Caco-2 (cell line): Measurements from ENCODE around the gene USHBP1. TPM values are rescaled to one million over a fixed set of nuclear protein-coding genes. Genes with fewer than 3 reads are reported as not detected.
"Not testable (repeated sequence)": the region's sequence is repeated elsewhere in the genome, so short reads cannot be mapped to it uniquely, and the experiment has no call there.

Experiments
- BruUV-seq: library from RNA; stranded (reverse); fragments of 400-500 nt; replicated peaks from 2 replicates; lab custom pipeline; 2021; lab: Mats Ljungman, UMichigan
- CTCF ChIA-PET: fragments of 300-600 bp; sonication (Branson Sonifier 250); formaldehyde crosslinking; loops from one replicate; lab custom pipeline; 2022; ENCODE audit warnings: antibody characterized with exemption; lab: Charles Lee
- POLR2A ChIA-PET: fragments of 300-600 bp; sonication (Branson Sonifier 250); formaldehyde crosslinking; loops from one replicate; lab custom pipeline; 2022; ENCODE audit warnings: antibody characterized with exemption; lab: Charles Lee
- DNase-seq, 2 experiments: peaks; one replicate each; pipeline versions ENCODE4 v3.0.0 to v3.0.0-alpha.2; 2020 to 2022
- H3K27me3 ChIP-seq: replicated peaks from 2 replicates; pipeline ENCODE4 v1.6.0; 2011; ENCODE audit warnings: low read length; ENCODE audit not compliant: control insufficient read depth, insufficient read depth
- H3K36me3 ChIP-seq: 2 replicates; pipeline ENCODE4 v1.5.1; 2011; ENCODE audit warnings: low read length; ENCODE audit not compliant: control insufficient read depth, insufficient read depth
- H3K4me1 ChIP-seq: fragments of 250-450 bp; sonication (Bioruptor Pico); 2 replicates; pipeline ENCODE4 v1.5.1; 2020; ENCODE audit warnings: mild to moderate bottlenecking
- H3K4me3 ChIP-seq: 2 replicates; pipeline ENCODE4 v1.5.1; 2011; ENCODE audit warnings: low read depth, mild to moderate bottlenecking, control low read depth, low read length
- H3K9me3 ChIP-seq: fragments of 250-450 bp; sonication (Bioruptor Pico); 2 replicates; pipeline ENCODE4 v1.5.1; 2020; ENCODE audit warnings: mild to moderate bottlenecking, moderate library complexity
- H3K27ac Mint-ChIP-seq: one replicate; pipeline ENCODE4 v1.8.0; 2022; ENCODE audit warnings: mixed read lengths; ENCODE audit not compliant: unreplicated experiment
- H3K27me3 Mint-ChIP-seq: one replicate; pipeline ENCODE4 v1.8.0; 2022; ENCODE audit warnings: mixed read lengths; ENCODE audit not compliant: insufficient read depth, unreplicated experiment
- H3K36me3 Mint-ChIP-seq: one replicate; pipeline ENCODE4 v1.8.0; 2022; ENCODE audit warnings: mild to moderate bottlenecking, mixed read lengths; ENCODE audit not compliant: insufficient read depth, unreplicated experiment
- H3K4me1 Mint-ChIP-seq: one replicate; pipeline ENCODE4 v1.8.0; 2022; ENCODE audit warnings: low read depth, mixed read lengths; ENCODE audit not compliant: unreplicated experiment
- H3K4me3 Mint-ChIP-seq: one replicate; pipeline ENCODE4 v1.8.0; 2022; ENCODE audit warnings: mild to moderate bottlenecking, moderate library complexity, mixed read lengths; ENCODE audit not compliant: unreplicated experiment
- H3K9me3 Mint-ChIP-seq: one replicate; pipeline ENCODE4 v1.8.0; 2022; ENCODE audit warnings: mixed read lengths; ENCODE audit not compliant: unreplicated experiment
- intact Hi-C: fragments of 100-400 bp; cut with micrococcal nuclease; formaldehyde crosslinking; loops from one replicate; pipeline ENCODE4 v1.10.0; 2022; ENCODE audit not compliant: unreplicated experiment
- total RNA-seq: library from RNA; stranded (reverse); gene quantifications from 2 replicates; pipeline ENCODE4 v1.2.3, GENCODE V29; 2022
- TF ChIP-seq, protein P1 (sequence below), 2 experiments: fragments of 200-600 bp in 1 of 2; IDR thresholded peaks; 1 replicate in 1 of 2; 2 replicates in 1 of 2; pipeline versions ENCODE4 v1.5.1 to v1.8.0; 2011 to 2022; ENCODE audit warnings: antibody characterized with exemption in 1 of 2, control low read depth in 1 of 2, inconsistent platforms in 1 of 2, low read depth in 1 of 2, low read length in 1 of 2, mild to moderate bottlenecking in 1 of 2, moderate library complexity in 1 of 2; ENCODE audit not compliant: insufficient read depth in 1 of 2, severe bottlenecking in 1 of 2, unreplicated experiment in 1 of 2

USHBP1 gene
- total RNA-seq, 1 experiment from 2014 or later = not detected

DNA sequence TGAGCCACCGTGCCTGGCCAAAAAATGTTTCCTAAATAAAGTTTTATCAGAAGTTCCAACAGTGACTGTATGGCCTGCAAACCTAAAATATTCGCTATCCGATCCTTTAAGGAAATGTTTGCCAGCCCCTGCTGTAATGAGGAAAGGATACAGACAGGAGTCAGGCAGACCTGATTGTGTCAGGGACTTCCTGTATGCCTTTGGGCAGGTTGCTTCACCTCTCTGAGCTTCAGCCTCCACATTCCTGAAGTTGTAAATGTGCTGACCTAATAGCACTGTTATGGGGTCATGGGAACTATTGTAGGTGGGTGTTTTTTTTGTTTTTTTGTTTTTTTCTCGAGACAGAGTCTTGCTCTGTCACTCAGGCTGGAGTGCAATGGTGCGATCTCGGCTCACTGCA lies 32.4 kb upstream of the USHBP1 start:
- H3K27me3 Mint-ChIP-seq = no peaks in the 10 kb centered on the region
- Histone ChIP-seq H3K4me1 (peaks cover 2% of the 10 kb centered on the region), H3K4me3 (no peak overlapping the region), H3K36me3 (peaks cover 3% of the 10 kb centered on the region; the same call in 1 of the 2 replicates), H3K9me3 (peaks cover 5% of the 10 kb centered on the region; the same call in 1 of the 2 replicates), H3K27me3 (no peaks in the 10 kb centered on the region)
- CTCF ChIA-PET = no interaction called here
- no TSS peak for BruUV-seq
- no peak for DNase-seq
- no peak overlapping the region for H3K4me3 Mint-ChIP-seq
- TF ChIP-seq, protein P1, sequence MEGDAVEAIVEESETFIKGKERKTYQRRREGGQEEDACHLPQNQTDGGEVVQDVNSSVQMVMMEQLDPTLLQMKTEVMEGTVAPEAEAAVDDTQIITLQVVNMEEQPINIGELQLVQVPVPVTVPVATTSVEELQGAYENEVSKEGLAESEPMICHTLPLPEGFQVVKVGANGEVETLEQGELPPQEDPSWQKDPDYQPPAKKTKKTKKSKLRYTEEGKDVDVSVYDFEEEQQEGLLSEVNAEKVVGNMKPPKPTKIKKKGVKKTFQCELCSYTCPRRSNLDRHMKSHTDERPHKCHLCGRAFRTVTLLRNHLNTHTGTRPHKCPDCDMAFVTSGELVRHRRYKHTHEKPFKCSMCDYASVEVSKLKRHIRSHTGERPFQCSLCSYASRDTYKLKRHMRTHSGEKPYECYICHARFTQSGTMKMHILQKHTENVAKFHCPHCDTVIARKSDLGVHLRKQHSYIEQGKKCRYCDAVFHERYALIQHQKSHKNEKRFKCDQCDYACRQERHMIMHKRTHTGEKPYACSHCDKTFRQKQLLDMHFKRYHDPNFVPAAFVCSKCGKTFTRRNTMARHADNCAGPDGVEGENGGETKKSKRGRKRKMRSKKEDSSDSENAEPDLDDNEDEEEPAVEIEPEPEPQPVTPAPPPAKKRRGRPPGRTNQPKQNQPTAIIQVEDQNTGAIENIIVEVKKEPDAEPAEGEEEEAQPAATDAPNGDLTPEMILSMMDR (IDR thresholded peaks at IDR 0.05; ENCODE audit: insufficient read depth in 1 of 2, low read depth in 1 of 2, low read length in 1 of 2, severe bottlenecking in 1 of 2, unreplicated experiment in 1 of 2) = no peak
- POLR2A ChIA-PET = no interaction called here
- intact Hi-C loops = no loop called here
- no peaks in the 10 kb centered on the region for H3K9me3 Mint-ChIP-seq
- peaks cover 28% of the 10 kb centered on the region for H3K36me3 Mint-ChIP-seq
- H3K4me1 Mint-ChIP-seq = no peaks in the 10 kb centered on the region
- no peak overlapping the region for H3K27ac Mint-ChIP-seq

DNA sequence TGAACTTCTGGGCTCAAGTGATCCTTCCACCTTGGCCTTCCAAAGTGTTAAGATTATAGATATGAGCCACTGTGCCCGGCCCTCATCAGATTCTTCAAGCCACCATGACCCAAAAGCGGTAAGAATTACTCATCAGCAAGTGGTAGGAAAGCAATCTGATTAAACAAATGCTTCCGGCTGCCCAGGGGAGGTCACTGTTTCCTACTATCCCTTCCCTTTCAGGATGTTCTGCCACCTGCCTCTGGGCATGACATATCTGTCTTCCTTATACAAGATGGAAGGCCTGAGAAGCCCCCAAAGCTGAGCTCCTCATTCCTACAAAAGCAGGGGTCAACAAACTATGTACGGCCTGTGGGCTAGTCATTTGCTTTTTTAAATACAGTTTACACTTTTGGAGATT lies 31.7 kb upstream of the USHBP1 start:
- BruUV-seq = no TSS peak
- Histone ChIP-seq H3K4me1 (no peaks in the 10 kb centered on the region), H3K27me3 (no peaks in the 10 kb centered on the region), H3K9me3 (peaks cover 5% of the 10 kb centered on the region; the same call in 1 of the 2 replicates), H3K36me3 (peaks cover 3% of the 10 kb centered on the region; the same call in 1 of the 2 replicates), H3K4me3 (no peak overlapping the region)
- ChIA-PET CTCF (interaction anchor here (0.6 kb wide), 1 partner anchor 9 kb away, joined by 4 read pairs; no protein-coding TSS in a partner anchor), POLR2A (no interaction called here)
- H3K27ac Mint-ChIP-seq = no peak overlapping the region
- no peaks in the 10 kb centered on the region for H3K4me1 Mint-ChIP-seq
- H3K9me3 Mint-ChIP-seq = no peaks in the 10 kb centered on the region
- peaks cover 27% of the 10 kb centered on the region for H3K36me3 Mint-ChIP-seq
- no peak overlapping the region for H3K4me3 Mint-ChIP-seq
- no peak for DNase-seq
- TF ChIP-seq, protein P1 (IDR thresholded peaks at IDR 0.05; ENCODE audit: insufficient read depth in 1 of 2, low read depth in 1 of 2, low read length in 1 of 2, severe bottlenecking in 1 of 2, unreplicated experiment in 1 of 2) = no peak
- intact Hi-C loops = no loop called here
- H3K27me3 Mint-ChIP-seq = no peaks in the 10 kb centered on the region

DNA sequence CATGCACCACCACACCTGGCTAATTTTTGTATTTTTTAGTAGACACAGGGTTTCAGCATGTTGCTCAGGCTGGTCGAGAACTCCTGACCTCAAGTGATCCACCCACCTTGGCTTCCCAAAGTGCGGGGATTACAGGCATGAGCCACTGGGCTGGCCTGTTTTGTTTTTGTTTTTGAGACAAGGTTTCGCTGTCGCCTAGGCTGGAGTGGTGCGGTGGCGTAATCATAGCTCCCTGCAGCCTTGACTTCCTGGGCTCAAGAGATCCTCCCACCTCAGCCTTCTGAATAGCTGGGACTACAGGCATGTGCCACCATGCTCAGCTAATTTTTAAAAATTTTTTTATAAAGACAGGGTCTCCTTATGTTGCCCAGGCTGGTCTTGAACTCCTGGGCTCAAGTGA lies 31.0 kb upstream of the USHBP1 start:
- H3K27me3 ChIP-seq, H3K4me1 ChIP-seq, H3K4me3 ChIP-seq, H3K27me3 Mint-ChIP-seq, H3K9me3 ChIP-seq, DNase-seq, H3K4me1 Mint-ChIP-seq, intact Hi-C loops, BruUV-seq, H3K9me3 Mint-ChIP-seq, H3K4me3 Mint-ChIP-seq, H3K36me3 ChIP-seq, H3K27ac Mint-ChIP-seq, POLR2A ChIA-PET: not testable (repeated sequence)
- CTCF ChIA-PET = interaction anchor here (0.6 kb wide), 1 partner anchor 10 kb away, joined by 4 read pairs; no protein-coding TSS in a partner anchor
- peaks cover 27% of the 10 kb centered on the region for H3K36me3 Mint-ChIP-seq
